HG03280 (cell line): Measurements from ENCODE around the gene PI4KA.

Source experiments
- ATAC-seq: cut with Tn5 transposase; IDR thresholded peaks from one replicate; pipeline ENCODE4 v1.9.1; 2021; ENCODE audit warnings: mild to moderate bottlenecking, moderate library complexity; ENCODE audit not compliant: unreplicated experiment

The PI4KA gene

DNA sequence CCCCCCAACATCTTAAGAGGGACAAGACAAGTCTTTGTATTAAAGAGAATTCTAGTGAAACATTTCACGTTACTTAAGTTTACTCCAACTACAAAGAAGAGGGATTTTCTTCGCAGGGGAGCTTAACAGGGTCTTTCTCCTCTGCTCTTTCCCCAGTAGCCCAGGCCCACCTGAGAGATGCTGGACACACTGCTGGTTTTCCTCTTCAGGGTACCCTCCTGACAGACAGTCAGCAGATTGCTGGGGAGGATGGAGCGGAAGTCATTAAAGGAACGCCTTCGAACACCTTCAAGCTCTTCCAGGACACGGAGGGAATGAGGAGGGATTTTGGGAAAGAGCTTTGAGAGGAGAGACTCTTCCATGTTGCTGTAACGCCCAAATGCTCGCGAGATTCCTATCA is 39.1 kb downstream of the PI4KA start:
- ATAC-seq = no peak

DNA sequence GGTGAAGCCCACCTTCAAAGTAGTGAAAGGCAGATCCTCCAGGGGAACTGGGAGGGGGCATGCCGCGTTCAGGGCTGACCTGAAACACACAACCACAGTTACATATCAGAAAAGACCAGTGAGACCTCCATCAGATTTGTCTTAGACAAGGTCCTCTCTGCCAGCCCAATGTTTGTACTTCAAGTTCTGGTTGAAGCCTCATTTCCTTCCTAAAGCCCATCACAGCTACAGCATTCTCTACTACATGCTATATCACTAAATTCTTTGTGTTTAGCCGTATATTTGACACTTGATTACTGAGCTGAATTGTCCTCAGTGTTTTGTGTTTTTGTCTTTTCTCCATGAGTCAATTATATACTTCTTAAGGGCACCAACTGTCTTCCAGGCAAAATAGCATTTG is 40.1 kb downstream of the PI4KA start:
- ATAC-seq = no peak

DNA sequence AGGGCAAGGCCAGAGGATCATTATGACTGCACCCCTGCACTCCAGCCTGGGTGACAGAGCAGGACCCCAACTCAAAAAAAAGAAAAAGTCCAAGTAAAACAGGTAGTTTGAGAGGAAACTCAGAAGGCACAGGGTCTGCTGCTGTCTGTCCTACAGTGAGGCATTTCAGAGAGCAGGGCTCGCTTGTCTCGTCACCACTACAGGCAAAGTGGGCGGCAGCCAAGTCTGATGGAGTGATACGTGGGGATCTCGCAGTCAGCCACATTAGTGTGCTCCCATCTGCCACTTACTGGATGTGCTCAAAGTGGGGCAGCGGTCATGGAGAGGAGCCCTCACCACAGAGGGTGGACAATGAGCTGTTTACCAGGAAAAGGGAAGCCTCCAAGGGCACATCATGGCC is 42.1 kb downstream of the PI4KA start:
- no peak for ATAC-seq

DNA sequence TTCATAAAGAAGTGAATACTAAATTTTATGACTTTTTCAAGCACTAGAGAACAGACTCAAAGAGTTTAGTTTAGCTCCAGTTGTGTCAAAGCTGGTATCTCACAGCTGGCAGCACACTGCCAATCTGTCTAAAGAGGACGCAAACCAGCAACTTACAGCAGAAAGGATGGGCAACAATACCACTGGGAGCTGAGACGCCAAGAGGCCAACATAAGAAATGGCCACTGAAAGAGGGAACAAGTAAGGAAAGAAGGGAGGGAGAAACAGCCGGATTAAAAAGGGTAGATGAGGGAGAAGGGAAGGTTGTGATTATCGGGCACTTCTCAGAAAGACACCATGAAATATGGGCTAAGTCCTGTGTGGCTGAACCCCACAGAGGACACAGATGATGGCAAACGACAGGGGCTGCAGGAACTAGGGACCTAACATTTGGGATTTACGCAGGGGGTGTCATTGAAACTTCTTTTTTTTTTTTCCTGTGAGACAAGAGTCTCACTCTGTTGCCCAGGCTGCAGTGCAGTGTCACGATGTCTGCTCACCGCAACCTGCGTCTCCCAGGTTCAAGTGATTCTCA is 43.0 kb downstream of the PI4KA start:
- no peak for ATAC-seq

DNA sequence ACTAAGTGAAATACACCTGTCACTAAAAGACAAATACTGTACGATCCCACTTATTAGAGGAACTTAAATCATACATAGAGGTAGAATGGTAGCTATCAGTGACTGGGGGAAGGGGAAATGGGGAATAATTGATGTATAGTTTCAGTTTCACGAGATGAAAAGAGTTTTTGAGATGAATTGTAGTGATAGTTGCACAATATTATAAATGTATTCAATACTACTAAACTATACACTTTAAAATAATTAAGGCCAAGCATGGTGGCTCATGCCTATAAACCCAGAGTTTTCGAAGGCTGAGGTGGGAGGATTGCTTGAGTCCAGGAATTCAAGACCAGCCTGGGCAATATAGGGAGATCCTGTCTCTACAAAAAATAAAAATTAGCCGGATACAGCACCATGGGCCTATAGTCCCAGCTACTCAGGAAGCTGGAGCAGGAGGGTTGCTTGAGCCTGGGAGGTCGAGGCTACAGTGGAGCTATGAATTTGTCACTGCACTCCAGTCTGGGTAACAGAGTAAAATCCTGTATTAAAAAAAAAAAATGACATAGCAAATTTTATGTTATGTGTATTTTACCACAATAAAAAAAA is 44.3 kb downstream of the PI4KA start:
- ATAC-seq = no peak

DNA sequence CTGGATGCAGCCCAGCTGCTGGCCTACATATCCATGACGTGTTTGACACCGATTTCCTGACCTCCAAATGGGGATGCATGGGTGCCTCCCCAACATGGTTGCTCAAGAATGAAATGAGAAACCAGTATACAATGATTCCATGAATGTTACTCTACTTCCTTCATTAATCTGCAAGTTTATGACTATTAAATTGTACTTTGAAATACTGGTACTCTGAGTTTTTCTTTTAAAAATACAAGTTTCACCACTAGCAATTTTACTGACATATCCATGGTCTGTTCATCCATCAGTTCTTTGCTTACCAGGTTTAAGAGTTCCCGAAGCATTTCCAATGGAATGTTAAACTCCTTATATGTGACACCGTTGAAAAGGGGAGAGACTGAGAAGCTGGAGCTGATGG is 45.6 kb downstream of the PI4KA start:
- no peak for ATAC-seq

DNA sequence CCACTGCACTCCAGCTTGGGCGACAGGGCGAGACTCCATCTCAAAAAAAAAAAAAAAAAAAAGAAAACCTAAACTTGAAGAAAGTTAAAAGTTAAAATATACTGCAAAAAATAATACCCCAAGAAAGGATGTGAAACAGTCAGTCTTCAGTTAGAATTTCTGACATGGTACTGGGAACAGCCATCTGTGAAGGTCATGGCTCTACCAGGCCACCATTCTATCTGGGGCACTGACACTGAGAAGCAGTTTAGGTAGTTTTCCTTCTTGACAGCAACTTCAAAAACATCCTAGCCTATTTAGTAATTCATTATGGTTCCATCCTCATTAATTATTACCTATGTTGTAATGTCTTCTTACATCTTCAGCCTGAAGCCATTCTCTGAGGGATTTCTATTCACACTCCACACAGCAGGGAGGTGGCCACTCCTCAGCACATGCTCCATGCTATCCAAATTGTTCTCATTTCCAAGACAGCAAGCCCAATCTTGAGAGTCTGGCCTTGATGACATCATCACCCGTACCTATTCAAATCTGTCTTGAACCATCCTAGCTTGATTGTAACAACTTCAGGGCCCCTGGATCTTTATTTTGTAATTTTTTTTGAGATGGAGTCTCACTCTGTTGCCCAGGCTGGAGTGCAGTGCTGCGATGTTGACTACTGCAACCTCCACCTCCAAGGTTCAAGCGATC is 46.5 kb downstream of the PI4KA start:
- no peak for ATAC-seq

DNA sequence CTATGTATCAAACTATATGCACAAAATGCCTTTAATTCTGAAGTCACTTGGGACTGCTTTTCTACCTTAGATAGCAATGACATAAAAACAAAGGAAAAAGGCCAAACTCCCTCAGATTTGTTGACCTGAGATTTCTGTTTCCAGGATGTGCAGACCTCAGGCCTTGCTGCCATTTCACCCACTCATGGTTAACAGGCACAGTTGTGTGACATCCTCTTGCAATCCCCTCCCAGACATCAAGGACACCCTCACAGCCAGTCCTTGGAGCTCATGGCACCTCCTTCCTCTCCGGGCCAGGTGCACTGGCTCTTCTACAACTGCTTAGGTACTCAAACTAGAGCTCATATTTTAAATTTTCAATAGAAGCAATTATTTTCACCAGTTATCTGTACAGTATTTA is 47.4 kb downstream of the PI4KA start:
- ATAC-seq = no peak

DNA sequence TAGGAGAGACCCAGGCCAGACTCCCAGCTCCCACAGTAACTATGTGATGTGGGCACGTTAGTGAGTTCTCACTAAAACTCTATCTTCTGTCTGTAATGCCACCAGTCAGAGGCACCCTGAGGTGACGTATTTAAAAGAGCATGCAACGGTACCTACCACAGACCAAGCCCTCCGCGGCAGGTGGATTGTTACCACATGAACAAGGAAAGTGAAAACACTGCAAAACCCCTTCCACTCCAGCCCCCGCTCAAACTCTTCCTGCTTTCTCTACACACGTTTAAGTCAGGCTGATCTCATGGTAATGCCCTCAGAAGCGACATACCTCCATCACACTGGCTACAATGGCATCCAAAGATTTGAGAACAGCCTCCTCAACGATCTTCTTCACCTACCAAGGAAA is 48.0 kb downstream of the PI4KA start:
- ATAC-seq = no peak

DNA sequence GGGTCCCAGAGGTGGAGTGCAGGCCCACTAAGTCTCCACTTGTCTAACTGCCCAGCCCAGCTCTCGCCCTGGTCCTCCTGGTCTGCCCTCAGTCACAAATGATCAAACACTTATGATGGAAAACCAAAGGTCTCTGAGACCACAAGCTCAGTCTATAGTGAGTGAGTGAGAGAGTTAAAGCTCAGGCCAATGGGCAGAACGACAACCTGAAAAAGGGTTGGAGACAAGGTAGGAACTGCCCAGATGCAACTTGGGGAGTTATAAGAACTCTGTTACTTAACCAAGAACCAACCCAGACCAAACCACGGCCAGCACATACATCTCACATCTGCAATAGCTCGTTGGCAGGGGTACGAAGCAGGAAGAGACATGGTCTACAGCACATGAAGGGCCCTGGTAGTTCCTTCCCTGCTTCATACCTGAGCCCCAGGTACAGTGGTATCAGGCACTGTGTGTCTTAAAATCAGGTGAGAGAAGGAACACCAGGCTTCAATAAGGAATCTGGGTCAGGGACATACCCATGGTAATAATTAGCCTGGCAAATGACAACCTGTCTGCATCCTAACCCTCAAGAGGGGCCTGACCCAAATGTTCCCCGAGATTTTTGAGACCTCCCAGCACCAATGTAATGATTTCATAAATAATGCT is 48.9 kb downstream of the PI4KA start:
- ATAC-seq = no peak

DNA sequence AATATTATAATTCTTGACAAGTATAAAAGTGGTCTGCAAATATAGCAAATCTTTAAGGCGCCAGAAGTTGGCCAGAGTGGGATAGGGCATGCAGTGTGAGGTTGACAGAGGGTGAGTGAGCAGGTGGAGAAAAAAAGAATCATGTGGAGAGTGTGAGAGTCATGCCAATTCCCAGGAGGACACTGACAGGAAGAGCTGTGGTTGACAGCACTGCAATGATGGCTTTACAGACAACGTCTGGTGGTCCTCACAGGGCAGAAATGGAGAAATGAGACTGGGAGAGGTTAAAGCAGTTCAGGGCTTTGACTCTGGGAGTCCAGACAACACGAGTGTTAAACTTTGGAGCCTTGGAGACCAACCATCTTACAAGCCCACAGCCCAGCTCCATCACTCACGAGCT is 49.8 kb downstream of the PI4KA start:
- no peak for ATAC-seq

DNA sequence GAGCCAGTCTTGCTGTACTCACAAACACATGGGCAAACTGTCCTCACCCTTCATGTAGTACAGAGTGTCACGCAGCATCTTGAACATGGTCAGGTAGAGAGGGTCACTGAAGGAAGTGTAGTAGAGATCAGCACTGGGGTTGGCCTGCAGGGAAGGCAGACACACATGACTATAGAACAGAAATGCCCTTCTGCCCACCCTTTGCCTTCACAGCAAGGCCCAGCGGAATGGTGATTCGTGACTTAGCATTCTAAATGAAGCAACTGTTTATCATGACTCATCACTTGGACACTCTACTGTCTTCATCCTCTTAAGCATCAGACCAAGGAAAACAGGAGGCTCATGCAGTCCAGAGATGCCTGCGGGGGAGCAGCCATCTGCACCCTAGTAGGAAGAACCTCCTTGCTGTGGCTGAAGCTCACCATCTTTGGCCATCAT is 51.3 kb downstream of the PI4KA start:
- no peak for ATAC-seq

DNA sequence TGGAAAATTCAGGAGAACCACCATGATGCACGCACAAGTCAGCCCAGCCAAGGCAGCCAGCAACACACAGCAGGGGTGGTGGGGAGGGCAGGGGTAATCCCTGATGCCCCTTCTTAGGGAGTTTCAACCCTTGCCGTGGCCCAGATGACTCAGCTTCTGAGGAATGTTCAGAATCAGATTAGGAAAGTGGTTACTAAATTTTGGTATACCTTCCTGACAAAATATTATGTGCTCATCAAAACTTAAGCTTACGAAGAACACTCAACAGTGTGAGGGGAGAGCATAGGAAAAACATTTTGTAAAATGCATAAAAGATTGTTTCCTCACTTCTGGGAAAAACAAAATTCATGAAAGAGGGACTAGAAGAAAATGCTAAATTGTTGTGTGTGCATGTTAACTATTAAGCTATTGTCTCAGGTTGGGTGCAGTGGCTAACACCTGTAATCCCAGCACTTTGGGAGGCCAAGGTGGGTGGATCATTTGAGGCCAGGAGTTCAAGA is 52.6 kb downstream of the PI4KA start:
- no peak for ATAC-seq

DNA sequence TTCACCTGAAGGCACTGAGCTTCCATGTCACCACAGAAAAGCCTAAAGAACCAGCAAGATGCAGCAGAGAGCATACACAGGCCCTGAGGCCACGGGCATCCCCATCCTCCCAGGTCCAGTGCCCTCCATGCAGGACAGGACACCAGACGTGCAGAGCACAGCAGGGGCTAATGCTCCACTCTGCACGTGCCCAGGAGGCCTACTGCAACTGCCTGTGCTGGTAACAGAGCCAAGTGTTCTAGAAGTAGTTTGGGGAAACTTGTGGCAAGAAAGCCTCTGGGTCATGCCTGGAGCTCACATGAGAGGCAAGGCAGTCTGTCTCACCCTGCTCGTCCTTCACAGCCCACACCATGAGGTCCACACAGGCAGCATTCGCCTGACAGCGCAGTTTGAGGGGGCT is 54.0 kb downstream of the PI4KA start:
- no peak for ATAC-seq

DNA sequence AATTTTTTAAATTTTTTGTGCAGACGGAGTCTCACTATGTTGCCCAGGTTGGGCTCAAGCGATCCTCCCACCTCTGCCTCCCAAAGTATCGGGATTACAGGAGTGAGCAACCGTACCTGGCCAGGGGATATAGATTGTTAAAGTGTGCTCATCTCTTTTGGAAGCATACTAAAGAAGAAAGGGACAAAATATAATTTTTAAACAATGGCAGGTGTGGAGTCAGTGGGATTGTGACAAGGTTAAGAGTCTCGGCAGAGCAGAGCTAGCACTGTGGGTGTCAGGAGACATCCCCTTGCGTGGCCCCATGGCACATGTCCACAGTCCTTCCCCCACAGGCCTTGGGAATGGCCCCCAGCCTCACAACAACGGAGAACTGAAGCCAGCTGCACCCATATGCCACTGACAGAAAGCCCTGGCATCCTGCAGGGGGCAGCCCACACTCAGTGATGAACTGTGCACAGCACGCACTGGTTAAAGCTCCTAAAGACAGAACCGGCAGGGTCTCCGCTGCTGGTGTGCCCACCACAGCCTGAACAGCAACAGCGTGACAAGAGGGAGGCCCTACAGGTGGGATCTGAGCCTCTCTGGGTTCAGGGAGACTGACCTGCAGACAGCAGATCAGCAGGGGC is 54.8 kb downstream of the PI4KA start:
- ATAC-seq = no peak

DNA sequence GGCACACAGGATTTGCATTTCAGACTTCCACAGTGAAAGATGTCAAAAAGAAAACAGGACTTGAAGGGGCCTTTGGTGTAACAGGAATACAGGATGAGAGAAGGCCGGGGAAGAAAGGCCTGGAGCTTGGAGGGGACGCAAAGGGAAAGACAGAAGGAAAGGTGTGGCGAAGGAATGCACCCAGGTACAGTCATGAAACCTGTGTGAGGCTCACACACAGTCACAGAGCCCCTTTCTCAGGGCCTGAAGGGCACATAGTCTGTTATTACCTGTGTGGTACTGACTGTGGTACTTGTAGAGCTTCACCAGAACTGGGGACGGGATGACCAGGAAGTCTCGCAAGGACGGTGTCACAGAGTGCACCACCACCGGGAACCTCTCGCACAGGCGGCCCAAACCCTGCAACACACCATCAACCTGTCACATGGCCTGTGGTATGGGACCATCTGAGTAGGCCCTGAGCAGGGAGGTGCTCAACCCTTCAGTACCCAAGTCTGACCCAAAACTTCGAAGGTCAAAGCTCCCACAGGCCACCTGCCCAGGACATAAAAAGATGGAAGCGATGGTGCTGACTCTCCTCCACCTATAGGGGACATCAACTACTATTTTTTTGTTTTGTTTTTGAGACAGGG is 55.6 kb downstream of the PI4KA start:
- ATAC-seq = no peak

DNA sequence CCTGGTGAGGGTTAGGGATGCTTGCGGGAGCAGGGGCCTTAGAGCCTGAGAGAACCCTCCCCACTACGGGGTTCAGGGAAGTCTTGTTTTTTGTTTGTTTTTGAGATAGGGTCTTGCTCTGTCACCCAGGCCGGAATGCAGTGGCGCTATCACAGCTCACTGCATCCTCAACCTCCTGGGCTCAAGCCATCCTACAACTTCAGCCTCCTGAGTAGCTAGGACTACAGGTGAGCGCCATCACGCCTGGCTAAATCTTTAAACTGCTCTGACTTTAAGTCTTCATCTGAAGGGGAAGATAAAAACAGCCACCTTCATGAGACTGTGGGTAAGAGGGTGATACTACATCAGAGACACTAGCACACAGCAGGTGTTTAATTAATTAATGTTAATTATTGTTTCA is 56.2 kb downstream of the PI4KA start:
- ATAC-seq = no peak

DNA sequence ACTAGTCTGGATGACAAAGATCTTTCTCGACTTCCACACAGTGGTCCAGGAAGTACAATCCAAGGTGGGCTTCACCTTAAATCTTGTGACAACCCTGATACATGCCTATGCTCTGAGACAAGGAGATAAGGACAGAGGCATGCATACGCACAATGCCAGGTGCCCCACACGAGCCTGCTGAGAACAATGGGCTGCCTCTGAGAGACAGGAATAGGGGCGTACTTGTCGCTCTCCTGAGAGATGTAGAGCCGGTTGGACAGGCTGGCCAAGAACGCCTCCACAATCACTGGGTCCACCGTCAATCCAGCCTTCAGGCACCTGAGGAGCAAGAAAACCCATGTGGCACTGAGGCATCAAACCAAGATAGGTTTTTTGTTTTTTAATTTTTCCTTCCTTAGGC is 59.2 kb downstream of the PI4KA start:
- ATAC-seq = no peak

DNA sequence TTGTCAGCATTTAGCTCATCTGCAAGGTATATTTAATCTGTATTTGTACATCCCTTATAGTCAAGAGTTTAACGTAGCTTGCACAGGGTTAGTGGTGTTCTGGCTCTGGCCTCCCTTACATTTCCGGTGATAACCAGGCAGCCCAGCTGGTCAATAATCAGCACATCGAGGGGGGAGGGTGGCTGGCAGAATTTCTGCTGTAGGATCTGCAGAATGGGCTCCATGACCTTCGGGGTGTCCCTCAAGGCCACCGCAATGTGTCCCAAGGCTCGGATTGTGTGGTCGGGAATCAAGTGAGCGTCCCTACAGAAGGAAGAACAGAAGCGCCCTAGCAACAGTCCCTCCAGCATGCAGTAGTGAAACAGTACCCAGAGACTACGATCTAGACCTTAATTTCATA is 59.6 kb downstream of the PI4KA start:
- ATAC-seq = no peak

DNA sequence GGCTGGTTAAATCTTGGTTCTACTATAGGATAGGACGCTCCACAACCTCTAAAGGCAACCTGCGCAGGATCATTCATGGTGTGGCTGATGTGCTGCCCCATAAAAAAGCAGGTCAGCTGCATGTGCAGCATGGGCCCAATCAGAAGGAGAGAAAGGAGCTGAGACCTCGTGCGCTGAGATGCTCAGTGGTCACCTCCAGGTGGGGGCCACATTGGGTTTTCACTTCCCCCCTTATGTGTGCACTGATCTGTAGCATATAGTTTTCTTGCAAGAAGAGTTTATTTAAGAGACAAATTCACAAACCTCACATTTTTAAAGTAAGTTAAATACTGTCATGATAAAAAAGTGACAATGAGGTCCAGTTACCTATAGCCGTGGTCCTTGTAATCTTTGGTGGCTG is 60.4 kb downstream of the PI4KA start:
- ATAC-seq = no peak

DNA sequence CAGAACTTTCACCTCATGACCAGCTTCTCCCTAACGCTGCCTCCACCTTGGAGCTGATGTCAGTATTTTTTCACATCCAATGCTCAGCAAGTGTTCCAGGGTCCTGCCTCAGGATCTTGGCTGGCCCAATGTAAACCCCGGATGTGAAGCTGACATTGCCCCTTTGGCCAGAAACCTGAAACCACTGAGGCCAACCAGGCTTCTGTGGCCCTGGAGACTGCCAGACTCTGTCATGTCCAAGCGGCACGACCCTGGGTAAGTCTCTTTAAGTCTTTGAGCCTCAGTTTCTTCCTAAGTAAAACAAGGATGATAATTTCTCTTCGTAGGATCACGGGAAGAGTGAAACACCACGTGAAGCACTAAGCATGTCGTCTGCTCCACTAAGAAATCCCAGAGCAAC is 61.9 kb downstream of the PI4KA start:
- ATAC-seq = no peak
